GM12873 (cell line): ENCODE results near the gene SPIRE2.

ENCODE experiments used
- CTCF ChIP-seq: IDR thresholded peaks from 2 replicates; pipeline ENCODE4 v1.5.1; 2012; ENCODE audit warnings: low read depth, mild to moderate bottlenecking, moderate library complexity, low read length, control low read depth; ENCODE audit not compliant: insufficient read depth; ENCODE audit errors: missing control alignments

The SPIRE2 gene

DNA sequence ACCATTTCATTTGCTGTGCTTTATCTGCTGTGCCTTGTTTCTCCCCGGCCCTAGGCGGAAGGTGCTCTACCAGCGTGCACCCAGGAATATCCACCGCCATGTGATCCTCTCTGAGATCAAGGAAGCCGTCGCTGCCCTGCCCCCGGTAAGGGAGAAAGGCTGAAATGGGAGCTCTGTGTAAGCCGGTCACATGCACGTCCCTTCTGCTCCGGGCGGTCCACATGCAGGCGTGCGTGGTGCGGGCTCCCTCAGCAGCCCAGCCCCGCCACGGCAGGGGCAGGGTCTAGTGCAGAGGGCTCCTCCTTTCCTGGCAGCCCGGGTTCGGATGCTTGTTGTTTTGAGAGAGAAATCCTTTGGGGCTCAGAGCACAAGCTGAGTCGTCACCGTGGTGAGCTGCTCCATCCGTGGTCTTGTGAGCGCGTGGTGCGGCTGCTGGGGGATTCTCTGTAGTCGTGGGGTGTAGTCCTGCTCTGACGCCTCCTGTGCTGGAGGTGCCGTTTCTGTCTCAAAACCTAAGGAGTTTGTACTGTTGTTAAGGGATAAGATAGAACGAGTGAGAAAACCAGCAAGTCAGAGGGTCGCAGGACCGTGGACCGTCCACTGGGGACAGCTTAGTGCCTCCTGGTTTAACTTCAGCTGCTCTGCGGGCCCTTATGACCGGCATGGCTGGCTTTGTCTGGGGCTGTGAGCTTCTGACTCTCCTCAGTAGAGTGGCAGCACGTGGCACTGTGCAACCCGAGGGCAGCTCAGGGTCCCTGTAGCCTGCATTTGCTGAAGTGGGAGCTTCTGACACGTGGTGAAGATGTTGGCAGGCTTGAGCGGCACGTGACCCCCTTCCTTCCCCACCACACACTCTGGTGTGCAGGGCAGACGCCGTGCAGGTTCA, 78.1 kb downstream of the SPIRE2 start:
- TF ChIP-seq CTCF = no peak

DNA sequence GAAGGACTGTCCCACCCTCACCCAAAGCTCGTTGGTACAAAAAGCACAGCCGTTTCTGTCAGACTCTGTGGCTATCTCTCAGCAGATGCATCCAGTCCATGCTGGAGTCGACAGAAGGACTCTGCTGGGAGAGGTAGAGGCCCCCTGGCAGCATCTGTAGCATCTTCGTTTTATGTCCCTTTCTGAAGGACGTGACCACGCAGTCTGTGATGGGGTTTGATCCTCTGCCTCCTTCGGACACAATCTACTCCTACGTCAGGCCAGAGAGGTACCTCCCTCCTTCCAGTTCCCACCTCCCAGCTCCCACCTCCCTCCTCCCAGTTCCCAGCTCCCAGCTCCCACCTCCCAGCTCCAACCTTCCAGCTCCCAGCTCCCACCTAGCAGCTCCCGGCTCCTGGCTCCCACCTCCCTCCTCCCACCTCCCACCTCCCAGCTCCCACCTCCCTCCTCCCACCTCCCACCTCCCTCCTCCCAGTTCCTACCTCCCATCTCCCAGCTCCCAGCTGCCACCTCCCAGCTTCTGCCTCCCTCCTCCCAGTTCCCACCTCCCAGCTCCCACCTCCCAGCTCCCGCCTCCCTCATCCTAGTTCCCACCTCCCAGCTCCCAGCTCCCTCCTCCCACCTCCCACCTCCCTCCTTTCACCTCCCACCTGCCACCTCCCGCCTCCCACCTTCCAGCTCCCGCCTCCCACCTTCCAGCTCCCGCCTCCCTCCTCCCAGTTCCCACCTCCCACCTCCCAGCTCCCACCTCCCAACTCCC, 79.0 kb downstream of the SPIRE2 start:
- TF ChIP-seq CTCF = no peak

DNA sequence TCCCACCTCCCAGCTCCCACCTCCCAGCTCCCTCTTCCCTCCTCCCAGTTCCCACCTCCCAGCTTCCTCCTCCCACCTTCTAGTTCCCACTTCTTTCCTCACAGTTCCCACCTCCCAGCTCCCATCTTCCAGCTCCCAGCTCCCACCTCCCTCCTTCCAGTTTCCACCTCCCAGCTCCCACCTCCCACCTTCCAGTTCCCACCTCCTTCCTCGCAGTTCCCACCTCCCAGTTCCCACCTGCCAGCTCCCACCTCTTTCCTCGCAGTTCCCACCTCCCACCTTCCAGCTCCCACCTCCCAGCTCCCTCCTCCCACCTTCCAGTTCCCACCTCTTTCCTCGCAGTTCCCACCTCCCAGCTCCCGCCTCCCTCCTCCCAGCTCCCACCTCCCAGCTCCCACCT, 80.0 kb downstream of the SPIRE2 start:
- TF ChIP-seq CTCF = no peak

DNA sequence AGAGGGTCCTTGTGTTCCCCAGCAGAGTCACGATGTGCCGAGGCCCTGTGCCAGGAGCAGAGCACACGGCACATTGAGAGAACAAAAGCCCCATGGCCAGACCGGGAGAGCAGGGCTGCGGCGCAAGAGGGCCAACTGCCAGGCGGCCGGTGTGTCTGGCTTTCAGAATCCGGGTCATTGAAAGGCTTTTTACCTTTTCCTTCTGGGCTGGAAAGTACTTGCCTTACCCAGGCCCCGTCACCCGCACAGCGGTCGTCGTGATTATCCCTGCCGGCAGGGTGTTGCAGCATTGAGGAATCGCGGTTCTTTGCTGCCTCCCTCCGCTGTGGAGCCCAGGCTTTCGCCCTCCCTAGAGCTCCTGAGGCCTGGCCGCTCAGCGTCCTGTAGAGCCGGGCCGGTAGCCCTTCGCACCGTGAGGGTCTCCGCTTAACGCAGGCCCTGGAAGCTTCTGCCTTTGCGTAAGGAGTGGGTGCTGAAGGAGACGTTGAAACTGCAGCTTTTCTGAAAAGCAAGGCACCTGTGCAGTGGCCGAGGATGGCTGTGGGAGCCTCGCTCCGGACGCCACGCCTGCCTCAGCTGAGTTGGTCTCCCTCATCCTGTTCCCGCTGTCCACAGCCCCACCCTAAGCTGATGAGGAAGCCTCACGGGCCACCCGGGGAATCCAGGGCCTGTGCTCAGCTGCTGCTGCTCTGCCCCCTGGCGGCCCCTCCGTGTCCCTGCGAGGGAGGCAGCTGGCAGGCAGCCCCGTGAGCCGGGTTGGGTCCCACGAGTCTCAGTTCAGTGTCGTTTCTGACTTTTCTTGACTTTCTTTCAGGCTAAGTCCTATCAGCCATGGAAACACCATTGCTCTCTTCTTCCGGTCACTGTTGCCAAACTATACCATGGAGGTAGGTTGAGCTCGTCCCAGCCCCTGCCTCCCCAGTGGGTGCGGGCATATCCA, 81.8 kb downstream of the SPIRE2 start:
- peak; percentile 92 for TF ChIP-seq CTCF

GRCh38 chr16:89910717-89911354, 82.6 kb downstream of the SPIRE2 start:
- TF ChIP-seq CTCF = no peak

GRCh38 chr16:89911375-89911774, 83.1 kb downstream of the SPIRE2 start:
- TF ChIP-seq CTCF = no peak
